Stimulated activated CD4-positive, alpha-beta T cell treated with anti-CD3 and anti-CD28 coated beads, Interleukin-15, amount 100 ng/mL, for 1 hour (primary cell): ENCODE data around the gene FAM227B.
"Not testable (repeated sequence)": the region's sequence is repeated elsewhere in the genome, so short reads cannot be mapped to it uniquely, and the experiment has no call there.

Experiments
- DNase-seq, 2 donors: peaks; one replicate each; pipeline ENCODE4 v3.0.0-alpha.2; 2020; ENCODE audit warnings: low read depth in 1 of 2, low spot score in 1 of 2

FAM227B gene

GRCh38 chr15:49494842-49495241 lies 125.8 kb downstream of the FAM227B start:
- DNase-seq, result no peak

GRCh38 chr15:49492830-49493229 lies 127.8 kb downstream of the FAM227B start:
- no peak for DNase-seq

- DNase-seq, result no peak
Observed at GRCh38 chr15:49492151-49492550, 128.5 kb downstream of the FAM227B start.

GRCh38 chr15:49490966-49491365 lies 129.7 kb downstream of the FAM227B start:
- DNase-seq, result no peak

GRCh38 chr15:49485401-49485800 lies 135.2 kb downstream of the FAM227B start:
- not testable (repeated sequence) for DNase-seq

- not testable (repeated sequence) for DNase-seq
Observed at GRCh38 chr15:49478982-49479381, 141.6 kb downstream of the FAM227B start.

- not testable (repeated sequence) for DNase-seq
Observed at GRCh38 chr15:49478021-49478420, 142.6 kb downstream of the FAM227B start.

- no peak for DNase-seq
Observed at GRCh38 chr15:49473031-49473430, 147.6 kb downstream of the FAM227B start.

GRCh38 chr15:49472338-49472737 lies 148.3 kb downstream of the FAM227B start:
- no peak for DNase-seq

GRCh38 chr15:49471733-49472132 lies 148.9 kb downstream of the FAM227B start:
- DNase-seq, result no peak

- DNase-seq, result peak in 1 of 2 donors; percentile 3
Observed at GRCh38 chr15:49471248-49471647, 149.4 kb downstream of the FAM227B start.

GRCh38 chr15:49468481-49468839 lies 152.2 kb downstream of the FAM227B start:
- no peak for DNase-seq

- no peak for DNase-seq
Observed at GRCh38 chr15:49467746-49468480, 152.7 kb downstream of the FAM227B start.

- no peak for DNase-seq
Observed at GRCh38 chr15:49466119-49466518, 154.5 kb downstream of the FAM227B start.

GRCh38 chr15:49464522-49464921 lies 156.1 kb downstream of the FAM227B start:
- DNase-seq, result no peak

- DNase-seq, result no peak
Observed at GRCh38 chr15:49462232-49462844, 158.3 kb downstream of the FAM227B start.

- no peak for DNase-seq
Observed at GRCh38 chr15:49460411-49460941, 160.1 kb downstream of the FAM227B start.

GRCh38 chr15:49458145-49458544 lies 162.5 kb downstream of the FAM227B start:
- no peak for DNase-seq

- DNase-seq, result no peak
Observed at GRCh38 chr15:49456166-49456565, 164.5 kb downstream of the FAM227B start.

- no peak for DNase-seq
Observed at GRCh38 chr15:49452595-49452994, 168.0 kb downstream of the FAM227B start.

GRCh38 chr15:49441816-49442215 lies 178.8 kb downstream of the FAM227B start:
- no peak for DNase-seq

- DNase-seq, result no peak
Observed at GRCh38 chr15:49441356-49441755, 179.3 kb downstream of the FAM227B start.
